Stimulated activated naive B cell treated with anti-CD40 and anti-IgM and Interleukin-4, amounts not matched to agents 10 μg/mL and 1 μg/mL and 100 μg/mL, for 72 hours (primary cell): ENCODE data around the gene THRAP3.
"Not testable (repeated sequence)": the region's sequence is repeated elsewhere in the genome, so short reads cannot be mapped to it uniquely, and the experiment has no call there.

Experiments used
- ATAC-seq, 2 donors: fragments of 150-1000 bp; cut with Tn5 transposase; replicated peaks; 2 replicates each; pipeline ENCODE4 v1.10.0; 2021; ENCODE audit warnings: moderate library complexity in 1 of 2
- DNase-seq: peaks from one replicate; pipeline ENCODE4 v3.0.0; 2021
- H3K27ac Mint-ChIP-seq: one replicate; pipeline ENCODE4 v1.8.0; 2022; ENCODE audit warnings: mild to moderate bottlenecking, mixed read lengths
- H3K27me3 Mint-ChIP-seq, 2 donors: one replicate each; pipeline ENCODE4 v1.8.0; 2022; ENCODE audit warnings: mixed read lengths in 2 of 2
- H3K36me3 Mint-ChIP-seq, 2 donors: one replicate each; pipeline ENCODE4 v1.8.0; 2022; ENCODE audit warnings: mixed read lengths in 2 of 2, mild to moderate bottlenecking in 1 of 2
- H3K4me1 Mint-ChIP-seq, 2 donors: one replicate each; pipeline ENCODE4 v1.8.0; 2022; ENCODE audit warnings: mixed read lengths in 2 of 2, mild to moderate bottlenecking in 1 of 2
- H3K4me3 Mint-ChIP-seq, 2 donors: one replicate each; pipeline ENCODE4 v1.8.0; 2022; ENCODE audit warnings: mild to moderate bottlenecking in 2 of 2, mixed read lengths in 2 of 2, moderate library complexity in 1 of 2
- H3K9me3 Mint-ChIP-seq, 2 donors: one replicate each; pipeline ENCODE4 v1.8.0; 2022; ENCODE audit warnings: mixed read lengths in 2 of 2, mild to moderate bottlenecking in 1 of 2

The THRAP3 gene

DNA sequence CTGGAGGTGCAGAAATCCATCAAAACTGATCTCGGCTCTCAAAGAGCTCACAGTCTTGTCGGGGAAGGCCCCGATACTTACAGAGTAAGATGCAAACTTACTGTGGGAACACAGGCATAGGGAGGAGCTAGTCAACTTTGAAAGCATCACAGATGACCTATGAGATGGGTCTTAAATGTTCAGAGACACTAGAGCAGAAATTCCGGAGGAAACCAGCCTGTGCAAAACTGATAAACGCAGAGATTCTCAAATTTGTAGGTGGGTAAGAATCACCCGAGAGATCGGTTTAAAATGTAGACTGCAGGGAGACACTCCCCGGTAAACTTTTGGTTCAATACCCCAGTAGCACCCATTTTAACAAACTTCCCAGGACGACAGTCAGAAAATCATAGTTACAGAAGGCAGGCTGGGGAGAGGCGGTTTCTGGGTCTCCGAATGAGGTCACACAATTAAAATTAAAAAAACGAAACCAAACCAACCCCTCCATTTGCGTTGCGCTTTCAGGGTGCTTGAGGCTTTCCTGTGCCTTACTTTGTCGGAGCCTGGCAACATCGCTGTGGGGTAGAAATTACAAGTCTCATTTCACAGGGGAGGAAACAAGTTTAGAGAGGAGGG is 755 bp upstream of the THRAP3 start:
- peak overlapping the region; percentile 100 for H3K27ac Mint-ChIP-seq
- peaks cover 24 to 29% of the 10 kb centered on the region in 2 donors for H3K36me3 Mint-ChIP-seq
- H3K4me1 Mint-ChIP-seq = peaks cover 13 to 28% of the 10 kb centered on the region in 2 donors
- H3K9me3 Mint-ChIP-seq = no peaks in the 10 kb centered on the region
- H3K4me3 Mint-ChIP-seq = peak overlapping the region; percentile 90 to 96
- DNase-seq = peak; percentile 43
- H3K27me3 Mint-ChIP-seq = no peaks in the 10 kb centered on the region
- peak; percentile 50 to 54 for ATAC-seq

DNA sequence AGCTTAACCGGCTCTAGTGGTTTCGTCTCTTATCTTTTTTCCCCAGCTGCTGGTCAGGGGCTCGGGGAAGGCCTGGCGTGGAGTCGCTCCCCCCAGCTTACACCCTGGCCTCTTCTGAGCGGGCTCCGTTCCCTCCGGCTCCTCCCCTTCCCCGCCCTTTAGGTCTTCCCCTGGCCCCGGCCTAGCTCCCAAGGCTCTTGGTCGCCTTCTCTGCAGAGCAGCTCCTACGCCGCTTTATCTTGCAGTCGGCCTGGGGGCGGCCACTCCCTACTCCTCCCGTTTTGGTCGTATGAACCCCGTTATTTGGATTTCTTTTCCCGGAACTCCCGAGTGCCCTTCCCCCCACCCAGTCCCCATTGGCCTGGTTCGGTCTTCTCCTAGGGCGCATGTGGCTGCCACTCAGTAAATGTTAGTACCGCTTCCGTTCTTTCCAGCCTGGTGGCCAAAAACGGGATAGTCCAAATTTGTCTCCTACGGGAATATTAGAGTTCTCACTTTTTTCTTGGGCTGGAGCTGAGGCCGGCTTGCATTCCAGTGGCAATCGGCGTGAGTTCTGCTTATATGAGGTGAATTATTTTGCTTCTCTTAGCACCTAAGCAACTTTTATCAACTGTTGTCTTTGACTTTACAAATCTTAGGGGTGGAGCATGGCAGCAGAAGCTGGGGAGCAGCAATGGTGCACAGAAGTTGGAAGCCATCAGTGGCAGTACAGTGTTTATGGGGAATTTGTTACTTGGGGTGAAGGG is 467 bp downstream of the THRAP3 start:
- H3K4me3 Mint-ChIP-seq = peak overlapping the region; percentile 90 to 96
- ATAC-seq = peak; percentile 70 to 74
- peaks cover 13 to 33% of the 10 kb centered on the region in 2 donors for H3K4me1 Mint-ChIP-seq
- H3K9me3 Mint-ChIP-seq = no peaks in the 10 kb centered on the region
- no peak for DNase-seq
- H3K27ac Mint-ChIP-seq = peak overlapping the region; percentile 100
- peaks cover 25 to 31% of the 10 kb centered on the region in 2 donors for H3K36me3 Mint-ChIP-seq
- H3K27me3 Mint-ChIP-seq = no peaks in the 10 kb centered on the region

DNA sequence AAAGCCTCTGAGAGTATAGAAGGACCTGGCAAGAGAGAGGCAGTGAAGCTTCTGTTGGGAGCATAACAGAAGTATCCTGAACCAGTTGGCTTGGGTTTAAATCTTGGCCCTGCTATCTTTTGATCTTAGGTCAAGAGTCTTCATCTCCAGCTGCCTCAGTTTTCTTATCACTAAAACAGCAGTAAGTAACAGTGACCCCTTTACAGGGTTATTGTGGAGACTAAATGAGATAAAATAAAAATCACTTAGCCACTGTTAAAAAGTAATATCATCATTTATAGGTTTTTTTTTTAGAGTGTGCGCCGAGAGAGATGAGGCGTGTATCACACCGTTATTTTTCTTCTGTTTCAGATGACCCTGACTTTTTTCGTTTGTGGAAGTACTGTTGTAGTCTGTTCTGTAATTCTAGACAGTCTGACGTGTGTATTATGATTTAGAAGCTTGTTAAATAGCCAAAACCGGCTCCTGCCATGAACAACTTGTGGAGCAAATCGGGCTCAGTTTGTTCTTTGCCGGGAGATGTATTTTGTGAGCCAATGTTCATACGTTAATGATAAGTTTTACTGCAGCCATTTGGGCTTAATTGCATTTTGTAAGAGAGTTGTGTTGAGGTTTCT is 1.1 kb downstream of the THRAP3 start:
- peaks cover 13 to 36% of the 10 kb centered on the region in 2 donors for H3K4me1 Mint-ChIP-seq
- peak overlapping the region; percentile 90 to 96 for H3K4me3 Mint-ChIP-seq
- peaks cover 25 to 31% of the 10 kb centered on the region in 2 donors for H3K36me3 Mint-ChIP-seq
- H3K27me3 Mint-ChIP-seq = no peaks in the 10 kb centered on the region
- ATAC-seq = no peak
- peak overlapping the region; percentile 100 for H3K27ac Mint-ChIP-seq
- no peak for DNase-seq
- H3K9me3 Mint-ChIP-seq = no peaks in the 10 kb centered on the region

DNA sequence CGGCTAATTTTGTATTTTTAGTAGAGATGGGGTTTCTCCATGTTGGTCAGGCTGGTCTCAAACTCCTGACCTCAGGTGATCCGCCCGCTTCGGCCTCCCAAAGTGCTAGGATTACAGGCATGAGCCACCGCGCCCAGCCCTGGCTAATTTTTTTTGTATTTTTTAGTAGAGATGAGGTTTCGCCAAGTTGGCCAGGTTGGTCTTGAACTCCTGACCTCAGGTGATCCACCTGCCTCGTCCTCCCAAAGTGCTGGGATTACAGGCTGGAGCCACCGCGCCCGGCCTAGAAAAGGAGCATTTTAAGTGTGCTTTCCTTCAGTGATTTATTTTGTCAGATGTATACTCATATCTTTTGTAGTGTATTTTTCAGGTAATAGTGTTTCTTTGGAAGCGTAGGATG is 6.0 kb downstream of the THRAP3 start:
- H3K27ac Mint-ChIP-seq, H3K27me3 Mint-ChIP-seq, H3K9me3 Mint-ChIP-seq, DNase-seq, H3K4me3 Mint-ChIP-seq, ATAC-seq: not testable (repeated sequence)
- peaks cover 22 to 80% of the 10 kb centered on the region in 2 donors for H3K4me1 Mint-ChIP-seq
- H3K36me3 Mint-ChIP-seq = peaks cover 36 to 49% of the 10 kb centered on the region in 2 donors

DNA sequence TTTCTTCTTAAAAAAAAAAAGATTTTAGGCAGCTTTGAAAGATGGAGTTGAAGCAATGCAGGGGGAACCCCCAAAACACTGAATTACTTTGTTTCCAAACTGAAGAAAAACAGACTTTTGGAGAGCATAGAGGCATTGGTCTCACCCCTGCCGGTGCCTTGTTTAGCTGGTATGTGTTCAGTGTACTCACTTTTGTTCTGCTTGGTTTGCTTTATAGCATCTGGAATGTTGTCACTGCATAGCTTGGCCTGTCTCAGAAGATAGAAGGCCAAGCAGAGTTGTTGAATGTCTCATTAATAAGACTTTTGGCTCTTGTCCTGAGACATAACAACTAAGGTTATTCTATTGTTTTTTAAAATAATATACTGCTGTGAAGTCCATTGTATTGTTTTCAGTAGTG is 6.9 kb downstream of the THRAP3 start:
- ATAC-seq (no peak), DNase-seq (no peak)
- peaks cover 18 to 80% of the 10 kb centered on the region in 2 donors for H3K4me1 Mint-ChIP-seq
- no peaks in the 10 kb centered on the region for H3K9me3 Mint-ChIP-seq
- H3K27ac Mint-ChIP-seq = peak overlapping the region; percentile 62
- peaks cover 33 to 47% of the 10 kb centered on the region in 2 donors for H3K36me3 Mint-ChIP-seq
- H3K27me3 Mint-ChIP-seq = no peaks in the 10 kb centered on the region
- no peak overlapping the region for H3K4me3 Mint-ChIP-seq

DNA sequence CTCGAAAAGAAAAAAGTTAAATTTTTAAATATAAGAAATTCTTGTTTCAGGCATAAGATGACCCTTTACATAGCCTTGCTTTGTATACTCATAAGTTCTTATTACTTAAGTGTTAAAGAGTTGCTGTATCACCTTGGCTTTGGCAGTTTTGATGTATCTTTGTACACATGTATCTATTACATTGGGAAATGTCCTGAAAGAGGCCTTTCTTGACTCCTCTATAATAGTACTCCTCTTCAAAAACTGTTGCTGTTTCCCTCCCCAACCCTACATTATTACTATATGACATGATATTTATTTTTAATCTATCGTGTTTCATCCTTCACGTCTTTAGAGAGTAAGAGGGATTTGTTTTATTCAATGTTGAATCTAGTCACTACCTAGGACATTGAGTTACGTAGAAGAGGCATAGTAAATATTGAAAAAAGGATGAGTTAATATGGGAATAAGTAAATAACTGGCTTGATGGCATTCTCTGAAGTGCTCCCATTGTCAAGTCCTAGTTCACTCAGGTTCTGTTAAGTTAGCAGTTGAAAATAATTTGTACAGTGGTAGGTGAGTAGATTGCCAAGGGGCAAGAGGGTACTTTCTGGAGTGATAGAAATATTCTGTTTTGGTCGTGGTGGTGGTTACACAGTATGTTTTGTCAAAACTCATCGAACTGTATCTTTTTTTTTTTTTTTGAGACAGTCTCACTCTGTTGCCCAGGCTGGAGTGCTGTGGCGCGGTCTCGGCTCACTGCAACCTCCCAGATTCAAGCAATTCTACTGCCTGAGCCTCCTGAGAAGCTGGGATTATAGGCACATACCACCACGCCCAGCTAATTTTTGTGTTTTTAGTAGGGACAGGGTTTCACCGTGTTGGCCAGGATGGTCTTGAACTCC is 8.2 kb downstream of the THRAP3 start:
- no peaks in the 10 kb centered on the region for H3K9me3 Mint-ChIP-seq
- H3K4me3 Mint-ChIP-seq = peak overlapping the region; percentile 8 to 59
- H3K36me3 Mint-ChIP-seq = peaks cover 35 to 47% of the 10 kb centered on the region in 2 donors
- H3K27me3 Mint-ChIP-seq = no peaks in the 10 kb centered on the region
- ATAC-seq (peak; percentile 84 to 89), DNase-seq (no peak)
- H3K27ac Mint-ChIP-seq = peak overlapping the region; percentile 75
- peaks cover 16 to 80% of the 10 kb centered on the region in 2 donors for H3K4me1 Mint-ChIP-seq

DNA sequence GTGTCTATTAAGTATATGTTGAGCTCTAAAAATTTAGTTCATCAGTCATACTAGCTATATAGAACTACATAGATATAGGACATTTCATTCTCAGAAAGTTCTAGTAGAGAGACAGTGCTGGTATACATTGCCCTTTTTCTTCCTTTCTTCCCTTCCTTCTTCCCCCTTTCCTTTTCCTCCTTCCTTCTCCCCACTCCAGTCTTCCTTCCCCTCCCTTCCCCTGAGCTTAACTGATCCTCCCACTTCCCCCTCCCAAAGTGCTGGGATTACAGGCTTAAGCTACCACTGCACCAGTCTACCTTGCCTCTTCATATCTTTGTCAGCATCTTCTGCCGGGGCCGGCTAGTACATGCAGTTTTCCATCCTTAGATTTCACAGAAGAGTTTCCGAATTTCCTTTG is 12.1 kb downstream of the THRAP3 start:
- DNase-seq (no peak), ATAC-seq (no peak)
- Mint-ChIP-seq H3K27ac (peak overlapping the region; percentile 76), H3K27me3 (no peaks in the 10 kb centered on the region), H3K4me1 (peaks cover 17 to 73% of the 10 kb centered on the region in 2 donors), H3K9me3 (no peaks in the 10 kb centered on the region), H3K4me3 (peak overlapping the region; percentile 7 to 33), H3K36me3 (peaks cover 37 to 46% of the 10 kb centered on the region in 2 donors)

DNA sequence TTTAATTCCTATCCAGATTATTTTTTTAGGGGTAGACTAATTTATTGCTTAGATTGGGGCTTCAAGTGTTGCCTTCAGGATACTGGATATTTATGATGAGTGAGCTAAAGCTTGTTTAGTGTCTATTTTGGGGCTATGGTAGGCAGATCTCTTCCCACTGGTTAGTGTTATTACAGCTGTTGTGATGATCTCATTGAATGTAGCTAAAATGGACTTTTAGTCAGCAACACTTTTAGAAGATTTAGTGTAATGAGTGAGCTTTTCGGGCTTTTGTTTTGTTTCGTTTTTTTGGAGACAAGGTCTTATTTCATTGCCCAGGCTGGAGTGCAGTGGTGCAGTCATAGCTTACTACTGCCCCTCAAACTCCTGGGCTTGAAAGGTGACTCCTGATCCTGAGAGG is 14.2 kb downstream of the THRAP3 start:
- Mint-ChIP-seq H3K4me3 (no peak overlapping the region), H3K27ac (peak overlapping the region; percentile 47), H3K36me3 (peaks cover 33 to 40% of the 10 kb centered on the region in 2 donors), H3K4me1 (peaks cover 10 to 62% of the 10 kb centered on the region in 2 donors), H3K9me3 (no peaks in the 10 kb centered on the region), H3K27me3 (no peaks in the 10 kb centered on the region)
- ATAC-seq (no peak), DNase-seq (no peak)

DNA sequence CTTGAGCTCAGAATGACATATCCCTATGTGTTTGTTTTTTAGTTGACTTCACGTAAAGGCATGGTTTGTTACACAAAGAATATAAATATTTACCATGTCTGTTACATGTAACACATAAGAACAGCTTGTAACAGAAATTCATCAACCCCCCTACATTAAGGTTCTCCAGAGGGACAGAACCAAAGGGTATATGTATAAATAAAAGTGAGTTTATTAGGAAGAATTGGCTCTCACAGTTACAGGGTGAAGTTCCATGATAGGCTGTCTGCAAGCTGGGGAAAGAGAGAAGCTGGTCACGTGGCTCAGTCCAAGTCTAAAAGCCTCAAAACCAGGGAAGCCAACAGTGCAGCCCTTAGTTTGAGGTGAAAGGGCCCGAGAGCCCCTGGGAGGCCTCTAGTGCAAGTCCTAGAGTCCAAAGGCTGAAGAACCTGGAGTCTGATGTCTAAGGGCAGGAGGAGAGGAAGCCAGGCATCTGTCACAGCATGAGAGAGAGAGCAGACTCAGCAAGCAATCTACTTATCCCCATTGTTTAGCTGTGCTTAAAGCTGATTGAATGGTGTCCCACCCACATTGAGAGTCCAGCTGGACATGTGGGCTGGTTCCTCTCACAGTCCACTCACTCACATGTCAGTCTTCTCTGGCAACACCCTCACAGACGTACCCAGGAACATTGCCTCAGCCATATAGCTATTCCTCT is 15.8 kb downstream of the THRAP3 start:
- Mint-ChIP-seq H3K36me3 (peaks cover 30 to 39% of the 10 kb centered on the region in 2 donors), H3K4me3 (no peak overlapping the region), H3K27ac (no peak overlapping the region), H3K4me1 (peaks cover 13 to 57% of the 10 kb centered on the region in 2 donors), H3K27me3 (no peaks in the 10 kb centered on the region), H3K9me3 (no peaks in the 10 kb centered on the region)
- ATAC-seq = no peak
- no peak for DNase-seq

DNA sequence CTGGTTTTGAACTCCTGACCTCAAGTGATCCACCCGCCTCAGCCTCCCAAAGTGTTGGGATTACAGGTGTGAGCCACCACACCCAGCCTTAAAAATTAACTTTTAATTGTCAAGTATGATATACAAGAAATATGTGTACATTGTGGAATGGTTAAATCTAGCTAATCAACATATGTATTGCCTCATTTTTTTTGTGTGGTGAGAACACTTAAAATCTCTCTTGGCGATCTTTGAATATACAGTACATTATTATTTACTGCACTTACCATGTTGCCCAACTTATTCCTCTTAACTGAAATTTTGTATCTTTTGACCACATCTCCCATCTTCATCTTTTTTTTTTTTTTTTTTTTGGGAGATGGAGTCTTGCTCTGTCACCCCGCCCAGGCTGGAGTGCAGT is 23.3 kb downstream of the THRAP3 start:
- Mint-ChIP-seq H3K36me3 (peaks cover 35 to 38% of the 10 kb centered on the region in 2 donors), H3K9me3 (peaks cover 1 to 5% of the 10 kb centered on the region in 2 donors), H3K27me3 (no peaks in the 10 kb centered on the region), H3K4me3 (no peak overlapping the region), H3K27ac (no peak overlapping the region), H3K4me1 (peaks cover 27 to 50% of the 10 kb centered on the region in 2 donors)
- DNase-seq (no peak), ATAC-seq (no peak)

DNA sequence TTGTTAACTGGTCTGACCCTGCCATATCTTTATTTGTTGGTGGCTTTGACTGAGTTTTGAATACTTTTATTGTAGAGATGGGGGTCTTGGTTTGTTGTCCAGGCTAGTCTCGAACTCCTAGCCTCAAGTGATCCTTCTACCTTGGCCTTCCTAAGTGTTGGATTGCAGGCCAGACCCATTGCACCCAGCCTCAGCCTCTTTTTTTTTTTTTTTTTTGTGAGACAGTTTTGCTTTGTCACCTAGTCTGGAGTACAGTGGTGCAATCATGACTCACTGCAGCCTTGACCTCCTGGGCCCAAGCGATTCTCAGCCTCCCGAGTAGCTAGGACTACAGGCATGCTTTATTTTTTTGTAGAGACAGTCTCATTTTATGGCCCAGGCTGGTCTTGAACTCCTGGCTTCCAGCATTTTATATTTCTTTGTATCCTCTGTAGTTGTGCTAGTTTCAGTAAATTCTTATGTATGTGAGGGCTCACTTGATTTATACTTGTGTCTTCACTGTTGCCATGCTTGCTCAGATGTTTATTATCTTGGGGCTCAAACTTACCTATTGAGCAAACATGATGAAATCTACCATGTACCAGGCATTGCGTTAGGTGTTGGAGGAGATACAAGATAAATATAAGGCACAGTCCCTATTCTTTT is 24.1 kb downstream of the THRAP3 start:
- peaks cover 1 to 5% of the 10 kb centered on the region in 2 donors for H3K9me3 Mint-ChIP-seq
- ATAC-seq (no peak), DNase-seq (no peak)
- no peaks in the 10 kb centered on the region for H3K27me3 Mint-ChIP-seq
- no peak overlapping the region for H3K4me3 Mint-ChIP-seq
- peaks cover 35 to 38% of the 10 kb centered on the region in 2 donors for H3K36me3 Mint-ChIP-seq
- H3K27ac Mint-ChIP-seq = peak overlapping the region; percentile 25
- H3K4me1 Mint-ChIP-seq = peaks cover 27 to 49% of the 10 kb centered on the region in 2 donors

DNA sequence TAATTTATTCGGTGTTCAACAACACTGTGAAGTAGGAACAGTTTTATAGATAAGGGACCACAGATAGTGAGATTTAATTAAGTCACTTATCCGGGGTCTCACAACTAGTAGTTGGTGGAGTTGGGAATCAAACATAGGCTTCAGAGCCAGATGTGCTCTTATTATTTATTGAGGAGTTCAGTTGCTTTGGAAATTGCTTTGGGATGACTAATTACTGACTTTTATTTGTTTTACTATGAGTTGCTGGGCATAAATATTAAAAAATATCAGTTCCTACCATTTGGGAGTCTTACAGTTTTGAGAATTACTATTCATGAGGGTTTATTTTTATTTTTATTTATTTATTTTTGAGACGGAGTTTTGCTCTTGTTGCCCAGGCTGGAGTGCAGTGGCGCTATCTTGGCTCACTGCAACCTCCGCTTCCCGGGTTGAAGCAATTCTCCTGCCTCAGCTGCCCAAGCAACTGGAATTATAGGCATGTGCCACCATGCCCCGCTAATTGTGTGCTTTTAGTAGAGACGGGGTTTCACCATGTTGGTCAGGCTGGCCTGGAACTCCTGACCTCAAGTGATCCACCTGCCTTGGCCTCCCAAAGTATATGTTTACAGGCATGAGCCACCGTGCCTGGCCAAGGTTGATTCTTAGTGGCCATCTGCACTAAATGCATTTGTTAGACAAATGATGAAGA is 27.7 kb downstream of the THRAP3 start:
- H3K36me3 Mint-ChIP-seq = peaks cover 38 to 43% of the 10 kb centered on the region in 2 donors
- peaks cover 33 to 58% of the 10 kb centered on the region in 2 donors for H3K4me1 Mint-ChIP-seq
- peak overlapping the region; percentile 51 for H3K27ac Mint-ChIP-seq
- no peak overlapping the region for H3K4me3 Mint-ChIP-seq
- H3K27me3 Mint-ChIP-seq = no peaks in the 10 kb centered on the region
- peaks cover 1 to 5% of the 10 kb centered on the region in 2 donors for H3K9me3 Mint-ChIP-seq
- ATAC-seq = no peak
- no peak for DNase-seq

DNA sequence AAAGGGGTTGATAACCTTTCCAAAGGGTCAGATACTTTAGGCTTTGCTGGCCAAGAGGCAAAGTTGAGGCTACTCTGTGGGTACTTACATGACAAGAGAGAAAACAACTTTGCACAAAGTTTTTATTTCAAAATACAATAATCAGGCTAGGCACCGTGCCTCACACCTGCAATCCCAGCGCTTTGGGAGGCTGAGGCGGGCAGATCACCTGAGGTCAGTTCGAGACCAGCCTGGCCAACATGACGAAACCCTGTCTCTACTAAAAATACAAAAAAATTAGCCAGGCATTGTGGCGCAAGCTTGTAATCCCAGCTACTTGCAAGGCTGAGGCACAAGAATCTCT is 28.2 kb downstream of the THRAP3 start:
- not testable (repeated sequence) for H3K9me3 Mint-ChIP-seq, ATAC-seq, H3K27ac Mint-ChIP-seq, H3K4me3 Mint-ChIP-seq, DNase-seq, H3K27me3 Mint-ChIP-seq
- Mint-ChIP-seq H3K36me3 (peaks cover 43 to 48% of the 10 kb centered on the region in 2 donors), H3K4me1 (peaks cover 38 to 62% of the 10 kb centered on the region in 2 donors)
